HG03135 (cell line): ENCODE measurements around the gene CMC1.
"Not testable (repeated sequence)": the region's sequence is repeated elsewhere in the genome, so short reads cannot be mapped to it uniquely, and the experiment has no call there.

Experiments
- ATAC-seq: cut with Tn5 transposase; IDR thresholded peaks from one replicate; pipeline ENCODE4 v1.9.1; 2021; ENCODE audit warnings: mild to moderate bottlenecking, moderate library complexity; ENCODE audit not compliant: unreplicated experiment

CMC1 gene

DNA sequence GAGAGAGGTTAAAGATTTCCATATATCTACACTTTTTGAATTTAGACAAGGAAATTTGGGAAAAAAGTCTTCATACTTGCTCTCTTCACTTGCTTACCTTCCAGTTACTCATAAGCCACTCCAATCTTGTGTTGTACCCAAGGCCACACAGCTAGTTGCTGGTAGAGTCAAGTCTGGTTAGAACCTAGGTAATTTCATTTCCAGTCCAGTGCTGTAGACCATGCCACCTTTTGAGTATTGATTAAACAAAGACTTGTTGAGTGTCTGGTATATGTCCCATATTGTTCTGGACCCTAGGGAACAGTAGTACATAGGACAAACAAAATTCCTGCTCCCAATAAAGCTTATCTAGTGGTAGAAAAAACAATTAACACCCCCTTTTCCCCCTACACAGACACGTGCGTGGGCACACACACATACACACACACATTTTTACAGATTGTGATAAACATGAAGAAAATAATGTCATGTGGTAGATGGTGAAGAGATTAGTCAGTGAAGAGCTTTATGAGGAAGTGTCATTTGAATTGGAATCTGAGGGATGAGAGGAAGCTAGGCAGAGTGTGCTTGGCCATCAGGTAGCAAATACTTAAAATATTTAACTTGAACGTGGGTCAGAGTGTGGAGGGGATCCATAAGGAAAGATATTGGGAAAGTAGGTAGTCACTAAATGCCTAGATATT is 2.1 kb downstream of the CMC1 start:
- ATAC-seq: no peak

DNA sequence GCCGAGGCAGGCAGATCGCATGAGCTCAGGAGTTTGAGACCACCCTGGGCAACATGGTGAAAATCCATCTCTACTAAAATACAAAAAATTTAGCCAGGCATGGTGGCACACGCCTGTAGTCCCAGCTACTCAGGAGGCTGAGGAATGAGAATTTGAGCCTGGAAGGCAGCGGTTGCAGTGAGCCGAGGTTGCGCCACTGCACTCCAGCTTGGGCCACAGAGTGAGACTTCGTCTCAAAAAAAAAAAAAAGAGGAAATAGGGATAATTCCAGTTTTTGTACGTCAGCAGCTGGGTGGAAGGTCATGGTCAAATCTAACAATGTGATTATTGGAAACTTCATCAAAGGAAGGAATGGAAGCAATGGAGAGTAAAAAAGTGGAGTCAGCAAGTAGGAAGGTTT is 3.1 kb downstream of the CMC1 start:
- no peak for ATAC-seq

DNA sequence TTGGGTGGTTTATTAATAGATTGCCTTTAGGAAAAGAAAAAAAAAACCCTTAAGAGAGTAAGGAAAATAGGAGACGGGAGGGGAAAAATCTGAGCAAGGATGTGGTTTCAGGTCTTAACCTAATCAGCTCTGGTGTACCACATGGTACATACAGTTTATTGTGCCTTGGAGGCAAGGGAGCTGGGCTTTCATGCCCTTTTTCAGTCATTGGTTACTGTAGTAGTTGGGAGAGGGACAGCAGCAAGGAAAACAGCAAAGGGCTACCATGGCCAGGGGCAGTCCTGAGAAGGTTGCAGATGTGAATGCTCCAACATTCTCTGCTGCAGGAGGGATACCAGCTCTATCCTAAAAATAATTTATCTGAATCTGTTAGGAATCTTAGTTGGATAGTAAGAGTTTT is 5.9 kb downstream of the CMC1 start:
- no peak for ATAC-seq

- ATAC-seq: no peak
These were observed 9.6 kb downstream of the CMC1 start for GRCh38 chr3:28250999-28251398.

- no peak for ATAC-seq
These were observed 10.6 kb downstream of the CMC1 start for GRCh38 chr3:28252001-28252431.

GRCh38 chr3:28253040-28253715 is 11.8 kb downstream of the CMC1 start:
- no peak for ATAC-seq

DNA sequence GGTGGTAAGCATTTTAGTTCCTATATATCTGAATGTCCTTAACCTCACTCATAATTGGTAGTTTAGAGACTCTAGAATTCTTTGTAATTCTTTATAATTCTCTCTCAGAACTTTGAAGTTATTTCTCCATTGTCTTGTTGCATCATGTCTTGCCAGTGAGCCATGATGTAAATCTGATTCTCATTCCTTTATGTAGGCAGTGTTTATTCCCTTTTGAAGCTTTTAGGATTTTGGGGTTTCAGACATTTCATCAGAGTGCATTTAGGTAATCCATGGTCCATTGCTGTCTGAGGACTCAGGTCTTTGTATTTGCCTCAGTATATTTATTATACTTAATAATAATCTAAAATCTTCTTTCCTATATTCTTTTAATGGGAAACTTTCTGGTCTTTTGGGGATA is 20.6 kb downstream of the CMC1 start:
- ATAC-seq: no peak

- ATAC-seq: no peak
These were observed 24.2 kb downstream of the CMC1 start for GRCh38 chr3:28265641-28266040.

- ATAC-seq: no peak
These were observed 26.8 kb downstream of the CMC1 start for GRCh38 chr3:28267984-28268849.

DNA sequence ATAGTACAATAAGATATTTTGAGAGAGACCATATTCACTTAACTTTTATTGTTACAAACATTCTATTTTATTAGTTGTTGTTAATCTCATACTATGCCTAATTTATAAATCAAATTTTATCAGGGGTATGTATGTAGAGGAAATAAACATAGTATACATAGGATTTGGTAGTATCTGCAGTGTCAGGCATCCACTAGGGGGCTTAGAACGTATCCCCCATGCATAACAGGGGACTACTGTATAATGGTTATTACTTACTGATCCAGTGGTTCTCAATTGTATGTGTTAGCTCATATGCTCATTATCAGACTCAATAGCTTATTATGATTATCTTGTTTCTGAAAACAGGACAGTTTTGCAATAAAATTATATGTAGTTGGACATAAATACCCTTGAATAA is 27.6 kb downstream of the CMC1 start:
- no peak for ATAC-seq

GRCh38 chr3:28269884-28270283 is 28.5 kb downstream of the CMC1 start:
- not testable (repeated sequence) for ATAC-seq

DNA sequence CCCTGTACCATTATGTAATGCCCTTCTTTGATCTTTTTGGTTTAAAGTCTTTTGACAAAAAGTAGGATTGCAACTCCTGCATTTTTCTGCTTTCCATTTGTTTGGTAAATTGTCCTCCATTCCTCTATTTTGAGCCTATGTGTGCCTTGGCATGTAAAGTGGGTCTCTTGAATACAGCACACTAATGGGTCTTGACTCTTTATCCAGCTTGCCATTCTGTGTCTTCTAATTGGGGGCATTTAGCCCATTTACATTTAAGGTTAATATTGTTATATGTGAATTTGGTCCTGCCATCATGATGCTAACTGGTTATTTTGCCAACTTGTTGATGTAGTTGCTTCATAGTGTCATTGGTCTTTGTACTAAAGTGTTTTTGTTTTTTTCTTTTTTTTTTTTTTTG is 32.4 kb downstream of the CMC1 start:
- no peak for ATAC-seq

GRCh38 chr3:28278918-28279317 is 37.5 kb downstream of the CMC1 start:
- no peak for ATAC-seq

GRCh38 chr3:28279770-28280169 is 38.4 kb downstream of the CMC1 start:
- ATAC-seq: no peak

DNA sequence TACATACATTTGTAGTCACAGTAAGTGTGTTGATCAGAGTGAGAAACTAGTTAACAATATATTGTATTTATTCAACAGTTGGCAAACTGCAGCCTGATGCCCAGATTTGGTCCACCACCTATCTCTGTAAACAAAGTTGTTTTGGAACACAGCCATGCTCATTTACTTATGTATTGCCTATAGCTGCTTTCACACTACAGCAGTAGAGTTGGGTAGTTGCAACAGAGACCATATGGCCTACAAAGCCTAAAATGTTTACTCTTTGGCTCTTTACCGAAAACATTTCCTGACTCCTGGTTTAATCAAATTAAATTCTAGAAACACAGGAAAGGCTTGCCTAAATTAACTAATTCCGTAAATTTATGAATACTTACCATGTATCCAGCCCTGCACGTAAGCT is 39.4 kb downstream of the CMC1 start:
- no peak for ATAC-seq

GRCh38 chr3:28286595-28286994 is 45.2 kb downstream of the CMC1 start:
- ATAC-seq: peak; percentile 89

- ATAC-seq: no peak
These were observed 45.6 kb downstream of the CMC1 start for GRCh38 chr3:28287046-28287445.

DNA sequence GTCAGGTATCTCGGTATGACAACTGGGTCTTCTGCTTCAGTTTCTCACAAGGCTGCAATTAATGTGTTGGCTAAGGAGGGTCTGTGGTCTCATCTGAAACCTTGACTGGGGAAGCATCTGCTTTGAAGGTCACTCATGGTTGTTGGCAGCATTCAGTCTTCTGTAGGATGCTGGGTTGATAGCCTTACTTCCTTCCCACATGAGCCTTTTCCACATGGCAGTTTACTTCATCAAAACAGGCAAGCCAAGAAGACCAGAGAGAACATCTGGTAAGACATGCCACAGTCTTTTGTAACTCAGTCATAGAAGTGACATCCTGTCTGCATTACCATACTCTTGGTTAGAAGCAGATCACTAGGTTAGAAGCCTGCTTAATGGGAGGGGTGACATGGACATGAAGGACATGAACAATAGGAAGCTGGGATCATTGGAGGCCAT is 49.5 kb downstream of the CMC1 start:
- no peak for ATAC-seq

DNA sequence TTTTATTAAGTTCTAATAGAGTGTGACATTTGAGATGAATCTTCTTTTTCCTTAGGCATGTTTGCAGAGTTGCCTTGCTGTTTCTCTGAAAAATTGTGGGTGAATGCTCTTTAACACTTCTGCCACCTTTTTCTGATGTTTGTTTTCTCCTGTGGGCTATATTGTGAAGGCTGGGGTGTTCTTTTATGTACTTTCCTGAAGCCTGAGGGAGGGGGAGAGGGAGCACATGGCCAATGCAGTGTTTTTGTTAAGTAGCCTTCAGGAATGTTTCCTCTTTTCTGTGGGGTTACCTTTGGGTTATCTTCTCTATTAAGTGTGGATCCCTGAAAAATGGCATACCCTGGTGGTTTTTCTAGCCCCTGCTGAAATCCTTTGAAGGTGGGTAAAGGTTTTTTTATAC is 50.2 kb downstream of the CMC1 start:
- no peak for ATAC-seq

DNA sequence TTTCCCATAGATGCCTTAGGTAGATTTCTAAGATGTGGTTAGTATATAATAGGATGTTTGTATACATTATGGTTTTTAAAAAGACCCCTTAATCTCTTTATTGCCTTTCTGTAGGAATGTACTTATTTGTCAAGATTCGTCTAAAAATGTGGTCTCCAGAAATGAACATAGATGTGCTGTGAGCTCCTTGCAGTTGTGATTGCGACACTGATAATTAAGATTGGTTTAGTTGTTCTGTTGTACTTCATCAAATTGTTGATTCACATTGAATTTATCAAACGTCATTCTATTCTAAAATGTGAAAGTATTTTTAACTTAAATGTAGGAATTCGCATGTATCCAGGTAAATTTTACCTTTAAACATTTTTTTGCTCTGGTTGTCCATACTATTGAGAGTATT is 51.2 kb downstream of the CMC1 start:
- ATAC-seq: no peak

- no peak for ATAC-seq
These were observed 53.4 kb downstream of the CMC1 start for GRCh38 chr3:28294667-28295413.
